NCI-H187 (cell line): ENCODE data around the gene FCMR.
"Not testable (repeated sequence)": the region's sequence is repeated elsewhere in the genome, so short reads cannot be mapped to it uniquely, and the experiment has no call there.

Experiments used
- DNase-seq, 2 experiments: peaks; one replicate each; lab custom pipeline; 2025; lab: John Stamatoyannopoulos, UW

Gene FCMR

GRCh38 chr1:206949641-206950040 lies 27.9 kb upstream of the FCMR start:
- DNase-seq: no peak

- no peak for DNase-seq
Measured at GRCh38 chr1:206949208-206949607, 27.5 kb upstream of the FCMR start.

- no peak for DNase-seq
Measured at GRCh38 chr1:206947255-206947654, 25.5 kb upstream of the FCMR start.

- no peak for DNase-seq
Measured at GRCh38 chr1:206946261-206946660, 24.5 kb upstream of the FCMR start, which contains the start of gene PIGR. Gene PIGR (minus strand): TSS chr1:206946466. CDS start chr1:206940531, 5,935 bp downstream.

GRCh38 chr1:206945779-206946178 lies 24.0 kb upstream of the FCMR start:
- DNase-seq: no peak

- no peak for DNase-seq
Measured at GRCh38 chr1:206944703-206945102, 23.0 kb upstream of the FCMR start.

GRCh38 chr1:206941766-206942418 lies 20.2 kb upstream of the FCMR start:
- DNase-seq: no peak

GRCh38 chr1:206940588-206940936 lies 18.8 kb upstream of the FCMR start:
- DNase-seq: no peak

- no peak for DNase-seq
Measured at GRCh38 chr1:206939841-206940587, 18.3 kb upstream of the FCMR start.

- DNase-seq: no peak
Measured at GRCh38 chr1:206939131-206939530, 17.4 kb upstream of the FCMR start.

GRCh38 chr1:206937425-206937824 lies 15.7 kb upstream of the FCMR start:
- no peak for DNase-seq

- no peak for DNase-seq
Measured at GRCh38 chr1:206935491-206936067, 13.8 kb upstream of the FCMR start.

GRCh38 chr1:206933333-206933945 lies 11.7 kb upstream of the FCMR start:
- no peak for DNase-seq

- no peak for DNase-seq
Measured at GRCh38 chr1:206932177-206932576, 10.4 kb upstream of the FCMR start.

GRCh38 chr1:206931709-206932108 lies 10.0 kb upstream of the FCMR start:
- DNase-seq: no peak

GRCh38 chr1:206930210-206930798 lies 8.6 kb upstream of the FCMR start:
- DNase-seq: no peak

GRCh38 chr1:206929524-206929923 lies 7.8 kb upstream of the FCMR start:
- DNase-seq: no peak

GRCh38 chr1:206926286-206926685 lies 4.5 kb upstream of the FCMR start:
- DNase-seq: no peak

- DNase-seq: no peak
Measured at GRCh38 chr1:206925106-206925736, 3.5 kb upstream of the FCMR start.

GRCh38 chr1:206924592-206925105 lies 2.9 kb upstream of the FCMR start:
- DNase-seq: no peak

- DNase-seq: not testable (repeated sequence)
Measured at GRCh38 chr1:206923961-206924557, 2.3 kb upstream of the FCMR start.
